Neural cell (in vitro differentiated cells): ENCODE results near the gene ALDH2.

ENCODE experiments used
- CTCF ChIP-seq: fragments of 450-650 bp; IDR thresholded peaks from 2 replicates; pipeline ENCODE4 v1.5.1; 2014; ENCODE audit warnings: antibody characterized with exemption, mild to moderate bottlenecking, moderate library complexity; ENCODE audit not compliant: poor library complexity, severe bottlenecking
- EP300 ChIP-seq: fragments of 450-650 bp; conservative IDR thresholded peaks from 2 replicates; pipeline ENCODE4 v1.6.1; 2014; ENCODE audit warnings: antibody characterized with exemption, mild to moderate bottlenecking, moderate library complexity; ENCODE audit not compliant: poor library complexity, severe bottlenecking
- POLR2AphosphoS5 ChIP-seq: IDR thresholded peaks from 2 replicates; pipeline ENCODE4 v1.6.1; 2012
- RAD21 ChIP-seq: fragments of 450-650 bp; conservative IDR thresholded peaks from 2 replicates; pipeline ENCODE4 v1.6.1; 2014; ENCODE audit warnings: antibody characterized with exemption, mild to moderate bottlenecking, moderate library complexity
- SMC3 ChIP-seq: fragments of 450-650 bp; conservative IDR thresholded peaks from 2 replicates; pipeline ENCODE4 v1.6.1; 2014; ENCODE audit warnings: antibody characterized with exemption, mild to moderate bottlenecking, moderate library complexity; ENCODE audit not compliant: poor library complexity
- TAF1 ChIP-seq: IDR thresholded peaks from 2 replicates; pipeline ENCODE4 v1.6.1; 2012; ENCODE audit warnings: low read depth

- TF ChIP-seq CTCF (no peak), TAF1 (no peak), SMC3 (no peak), EP300 (no peak), POLR2AphosphoS5 (no peak), RAD21 (no peak)
Observed at GRCh38 chr12:111745211-111745610, 21.5 kb upstream of the ALDH2 start.
